ENCODE measurements around the gene CCDC122. TPM values are rescaled to one million over a fixed set of nuclear protein-coding genes. Genes with fewer than 3 reads are reported as not detected.

Gene CCDC122
- 5.3 and 6.6 TPM in 2 replicates for total RNA-seq

DNA sequence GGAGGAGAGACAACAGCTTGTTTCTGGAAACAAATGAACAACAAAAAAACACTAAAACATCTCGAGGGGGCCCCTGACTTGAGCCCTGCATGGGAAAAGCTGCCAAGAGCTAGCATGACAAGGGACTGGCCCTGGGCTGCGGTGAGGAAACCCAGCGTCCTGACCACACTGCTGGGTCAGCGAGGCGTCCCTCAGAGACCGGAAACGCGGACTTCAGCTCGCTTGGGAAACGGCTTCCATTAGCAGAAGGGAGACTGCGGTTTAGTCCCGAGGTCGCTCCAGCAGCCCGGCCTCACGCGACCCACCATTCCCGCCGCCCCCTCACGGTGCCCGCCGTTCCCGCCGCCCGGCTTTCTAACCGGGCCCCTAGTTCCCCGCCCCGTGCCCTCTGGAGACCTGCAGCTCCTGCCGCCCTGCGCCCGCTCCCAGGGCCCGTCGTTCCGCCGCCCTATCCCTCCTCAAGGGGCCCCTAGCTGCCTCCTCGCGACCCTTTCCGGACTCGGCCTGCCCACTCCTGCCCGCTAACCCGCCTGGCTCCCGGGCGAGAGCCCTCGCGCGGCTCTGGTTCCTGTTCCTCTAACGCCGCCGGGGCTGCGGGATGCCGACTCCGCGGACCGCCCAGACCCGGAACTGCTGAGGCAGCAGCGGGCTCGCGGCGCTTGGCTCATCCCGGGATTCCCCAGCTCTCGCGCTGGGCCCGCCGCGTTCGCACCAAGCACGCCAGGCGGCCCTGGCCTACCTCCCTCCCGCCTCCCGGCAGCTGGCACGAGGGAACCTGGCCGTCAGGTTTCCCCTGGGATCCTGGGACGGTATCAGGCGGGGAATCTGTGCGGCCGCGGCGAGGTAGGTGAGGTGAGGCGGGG, at the start of gene CCDC122:
Gene CCDC122, minus strand, starts transcription at position 849 of the 863 bp plus-strand sequence. CDS start 10,364 bp downstream, outside the sequence.

DNA sequence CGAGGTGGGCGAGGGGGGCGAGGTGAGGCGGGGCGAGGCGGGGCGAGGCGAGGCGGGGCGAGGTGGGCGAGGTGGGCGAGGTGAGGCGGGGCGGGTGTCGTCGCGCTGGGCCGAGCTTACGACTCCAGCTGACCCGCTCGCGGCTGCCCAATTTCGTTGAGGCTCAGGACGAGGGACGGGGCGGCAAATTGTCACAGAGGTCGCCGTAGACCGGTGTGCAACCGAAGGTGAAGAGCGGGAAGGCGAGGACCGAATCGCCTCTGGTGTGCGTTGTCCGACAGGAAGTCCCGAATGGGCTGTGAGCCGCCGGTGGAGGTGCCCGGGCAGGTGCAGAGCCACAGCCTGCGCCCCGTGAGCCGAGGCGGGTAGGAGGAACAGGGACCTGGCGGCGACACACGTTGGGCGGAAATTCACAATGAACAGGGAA, 228 bp upstream of the CCDC122 start, which contains the start of gene LACC1:
Gene LACC1, plus strand, starts transcription at position 150 of the 427 bp plus-strand sequence. CDS start 1,082 bp downstream, outside the sequence.

DNA sequence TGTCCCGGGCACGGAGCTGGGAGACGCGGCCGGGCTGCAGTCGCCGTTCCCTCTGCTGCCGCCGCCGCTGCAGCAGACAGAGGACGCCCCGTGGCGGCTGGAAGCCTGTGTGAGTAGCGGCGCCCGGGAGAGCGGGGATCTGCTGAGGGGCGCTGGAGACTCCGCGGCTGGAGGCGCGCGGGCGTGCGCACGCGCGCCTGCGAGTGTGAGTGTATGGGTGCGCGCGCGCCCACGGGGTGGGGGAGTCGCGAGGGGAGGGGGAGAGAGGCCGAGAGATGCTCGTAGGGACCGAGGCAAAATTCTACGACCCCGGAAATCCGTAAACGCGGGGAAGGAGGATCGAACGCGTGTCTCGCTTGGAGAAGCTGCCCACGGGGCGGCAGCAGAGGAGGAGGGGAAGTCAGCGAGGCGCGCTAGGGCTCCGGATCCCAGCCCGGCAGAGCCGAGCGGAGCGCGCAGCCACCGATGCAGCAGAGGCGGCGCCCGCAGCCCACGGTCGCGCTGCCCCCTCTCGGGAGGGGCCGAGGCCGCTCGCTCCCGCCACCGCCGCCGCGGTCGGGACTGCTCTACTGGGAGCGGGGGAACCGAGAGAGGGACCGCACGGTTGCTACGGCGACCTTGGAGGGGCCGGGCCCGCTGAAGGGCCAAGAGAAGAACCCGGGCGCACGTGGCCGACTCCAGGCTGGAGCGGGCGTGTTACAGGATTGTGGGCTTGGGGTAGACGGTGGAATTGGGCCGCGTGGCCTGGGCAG, 92.6 kb downstream of the CCDC122 start, which contains the start of gene ENOX1:
Gene ENOX1, minus strand, starts transcription at position 207 of the 752 bp plus-strand sequence.

Small RNA genes lying within 50 kb of the gene (small RNA-seq; reads per million reads assigned to genes)
- gene AL162713.1, result not detected

Other genes with a start within 250 kb of the CCDC122 start
- 9.6 and 12.9 TPM in 2 replicates for gene ENOX1, start 92.8 kb downstream of the CCDC122 start, total RNA-seq
- gene LACC1, start 164 bp upstream of the CCDC122 start, total RNA-seq, result 13.2 and 13.7 TPM in 2 replicates